ENCODE results near the gene AKAP9. TPM values are rescaled to one million over a fixed set of nuclear protein-coding genes. Genes with fewer than 3 reads are reported as not detected.

Gene AKAP9
- total and polyA plus RNA-seq, 2 experiments from 2014 or later = 80.5 to 85.8 TPM

- Histone ChIP-seq H3K79me2 (no peaks in the 10 kb centered on the region), H2AFZ (no peak overlapping the region), H4K20me1 (ENCODE audit: insufficient read depth, poor library complexity, severe bottlenecking) (no peaks in the 10 kb centered on the region), H3K4me1 (ENCODE audit: insufficient read depth) (peaks cover 4% of the 10 kb centered on the region), H3K36me3 (replicated peaks; ENCODE audit: insufficient read depth, low read depth) (no peaks in the 10 kb centered on the region), H3K9me2 (replicated peaks; ENCODE audit: insufficient read depth) (no peaks in the 10 kb centered on the region), H3K4me3 (no peak overlapping the region), H3K9me3 (ENCODE audit: low read depth) (no peaks in the 10 kb centered on the region), H3K27ac (peak overlapping the region; percentile 67), H3K27me3 (no peaks in the 10 kb centered on the region), H3K4me2 (peak overlapping the region; percentile 65)
- TF ChIP-seq CTCF (IDR thresholded peaks at IDR 0.05; ENCODE audit: poor library complexity) (no peak), EZH2phosphoT487 (IDR thresholded peaks at IDR 0.05; ENCODE audit: low read depth, severe bottlenecking, unreplicated experiment) (no peak)
- no peak for DNase-seq (ENCODE audit: low spot score)
- WGBS (ENCODE audit: low lambda C conversion rate, missing lambda C conversion rate) = 33% methylated on average over 3 of the region's 3 CpGs
These were observed 103.5 kb downstream of the AKAP9 start for GRCh38 chr7:92044148-92044547.

DNA sequence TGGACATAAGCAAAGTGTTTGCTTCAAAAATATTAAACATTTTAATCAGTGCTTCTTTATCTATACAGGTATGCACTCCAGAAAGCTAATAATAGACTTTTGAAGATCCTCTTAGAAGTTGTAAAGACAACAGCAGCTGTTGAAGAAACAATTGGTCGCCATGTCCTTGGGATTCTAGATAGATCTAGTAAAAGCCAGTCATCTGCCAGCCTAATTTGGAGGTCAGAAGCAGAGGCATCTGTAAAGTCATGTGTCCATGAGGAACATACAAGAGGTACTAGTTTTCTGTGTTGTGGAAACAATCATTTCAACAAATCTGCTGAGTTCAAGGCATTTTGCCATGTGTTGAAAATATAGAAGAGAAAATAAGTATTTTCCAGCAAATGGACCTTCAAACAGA is 104.3 kb downstream of the AKAP9 start:
- DNase-seq (ENCODE audit: low spot score) = no peak
- Histone ChIP-seq H3K36me3 (replicated peaks; ENCODE audit: insufficient read depth, low read depth) (no peaks in the 10 kb centered on the region), H3K9me2 (replicated peaks; ENCODE audit: insufficient read depth) (no peaks in the 10 kb centered on the region), H2AFZ (no peak overlapping the region), H3K79me2 (no peaks in the 10 kb centered on the region), H3K4me3 (no peak overlapping the region), H4K20me1 (ENCODE audit: insufficient read depth, poor library complexity, severe bottlenecking) (no peaks in the 10 kb centered on the region), H3K4me1 (ENCODE audit: insufficient read depth) (peaks cover 4% of the 10 kb centered on the region), H3K27ac (no peak overlapping the region), H3K27me3 (no peaks in the 10 kb centered on the region), H3K9me3 (ENCODE audit: low read depth) (no peaks in the 10 kb centered on the region), H3K4me2 (no peak overlapping the region)
- 97% methylated on average over 1 of the region's 1 CpG for WGBS (ENCODE audit: low lambda C conversion rate, missing lambda C conversion rate)
- no peak for TF ChIP-seq EZH2phosphoT487 (IDR thresholded peaks at IDR 0.05; ENCODE audit: low read depth, severe bottlenecking, unreplicated experiment)
- no peak for TF ChIP-seq CTCF (IDR thresholded peaks at IDR 0.05; ENCODE audit: poor library complexity)
- no peak for TF ChIP-seq EZH2 (IDR thresholded peaks at IDR 0.05; ENCODE audit: borderline replicate concordance)

DNA sequence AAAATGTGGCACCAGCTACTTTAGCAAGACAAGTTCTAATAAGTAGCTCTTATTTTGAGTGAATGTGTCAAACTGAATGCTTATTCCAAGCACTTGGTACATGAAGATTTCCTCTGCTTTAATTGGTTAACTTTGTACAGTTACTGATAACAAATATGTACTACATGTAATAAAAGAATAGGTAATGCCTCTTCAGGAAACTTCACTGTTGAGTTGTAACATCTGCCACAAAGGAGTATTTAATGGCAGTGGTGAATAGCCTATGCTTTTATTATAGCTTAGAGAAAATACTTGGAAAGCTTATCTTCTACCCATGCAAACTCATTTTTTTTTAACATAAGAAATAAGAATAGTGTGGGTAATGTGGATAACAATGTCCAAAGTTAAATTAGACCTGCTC is 111.0 kb downstream of the AKAP9 start:
- no peaks in the 10 kb centered on the region for H3K9me2 ChIP-seq (replicated peaks; ENCODE audit: insufficient read depth)
- H3K4me1 ChIP-seq (ENCODE audit: insufficient read depth) = peaks cover 16% of the 10 kb centered on the region
- H3K36me3 ChIP-seq (replicated peaks; ENCODE audit: insufficient read depth, low read depth) = no peaks in the 10 kb centered on the region
- no peak overlapping the region for H2AFZ ChIP-seq
- no peak overlapping the region for H3K27ac ChIP-seq
- H3K79me2 ChIP-seq = no peaks in the 10 kb centered on the region
- no peaks in the 10 kb centered on the region for H3K9me3 ChIP-seq (ENCODE audit: low read depth)
- H3K4me2 ChIP-seq = no peak overlapping the region
- no peak for DNase-seq (ENCODE audit: low spot score)
- TF ChIP-seq EZH2 (IDR thresholded peaks at IDR 0.05; ENCODE audit: borderline replicate concordance) (no peak), CTCF (IDR thresholded peaks at IDR 0.05; ENCODE audit: poor library complexity) (no peak), EZH2phosphoT487 (IDR thresholded peaks at IDR 0.05; ENCODE audit: low read depth, severe bottlenecking, unreplicated experiment) (no peak)
- no peaks in the 10 kb centered on the region for H4K20me1 ChIP-seq (ENCODE audit: insufficient read depth, poor library complexity, severe bottlenecking)
- H3K27me3 ChIP-seq = no peaks in the 10 kb centered on the region
- no peak overlapping the region for H3K4me3 ChIP-seq

- H3K36me3 ChIP-seq (replicated peaks; ENCODE audit: insufficient read depth, low read depth) = no peaks in the 10 kb centered on the region
- H3K27ac ChIP-seq = no peak overlapping the region
- H3K27me3 ChIP-seq = no peaks in the 10 kb centered on the region
- 91% methylated on average over 2 of the region's 2 CpGs for WGBS (ENCODE audit: low lambda C conversion rate, missing lambda C conversion rate)
- no peak overlapping the region for H2AFZ ChIP-seq
- H4K20me1 ChIP-seq (ENCODE audit: insufficient read depth, poor library complexity, severe bottlenecking) = no peaks in the 10 kb centered on the region
- H3K9me2 ChIP-seq (replicated peaks; ENCODE audit: insufficient read depth) = no peaks in the 10 kb centered on the region
- no peak overlapping the region for H3K4me3 ChIP-seq
- no peak overlapping the region for H3K4me2 ChIP-seq
- no peaks in the 10 kb centered on the region for H3K9me3 ChIP-seq (ENCODE audit: low read depth)
- no peak for DNase-seq (ENCODE audit: low spot score)
- H3K4me1 ChIP-seq (ENCODE audit: insufficient read depth) = peaks cover 21% of the 10 kb centered on the region
- TF ChIP-seq EZH2phosphoT487 (IDR thresholded peaks at IDR 0.05; ENCODE audit: low read depth, severe bottlenecking, unreplicated experiment) (no peak), EZH2 (IDR thresholded peaks at IDR 0.05; ENCODE audit: borderline replicate concordance) (no peak), CTCF (IDR thresholded peaks at IDR 0.05; ENCODE audit: poor library complexity) (no peak)
- no peaks in the 10 kb centered on the region for H3K79me2 ChIP-seq
These were observed 111.5 kb downstream of the AKAP9 start for GRCh38 chr7:92052159-92052558.

Measured in hepatocyte (in vitro differentiated cells).